Right hindlimb (tissue), 1 donor: ENCODE measurements around the gene ITSN2.
A peak's percentile ranks its signal among the peaks of the same experiment; 100 is the strongest.

Experiments used
- DNase-seq: peaks from one replicate; pipeline ENCODE4 v3.0.0-alpha.2; 2018

Gene ITSN2

DNA sequence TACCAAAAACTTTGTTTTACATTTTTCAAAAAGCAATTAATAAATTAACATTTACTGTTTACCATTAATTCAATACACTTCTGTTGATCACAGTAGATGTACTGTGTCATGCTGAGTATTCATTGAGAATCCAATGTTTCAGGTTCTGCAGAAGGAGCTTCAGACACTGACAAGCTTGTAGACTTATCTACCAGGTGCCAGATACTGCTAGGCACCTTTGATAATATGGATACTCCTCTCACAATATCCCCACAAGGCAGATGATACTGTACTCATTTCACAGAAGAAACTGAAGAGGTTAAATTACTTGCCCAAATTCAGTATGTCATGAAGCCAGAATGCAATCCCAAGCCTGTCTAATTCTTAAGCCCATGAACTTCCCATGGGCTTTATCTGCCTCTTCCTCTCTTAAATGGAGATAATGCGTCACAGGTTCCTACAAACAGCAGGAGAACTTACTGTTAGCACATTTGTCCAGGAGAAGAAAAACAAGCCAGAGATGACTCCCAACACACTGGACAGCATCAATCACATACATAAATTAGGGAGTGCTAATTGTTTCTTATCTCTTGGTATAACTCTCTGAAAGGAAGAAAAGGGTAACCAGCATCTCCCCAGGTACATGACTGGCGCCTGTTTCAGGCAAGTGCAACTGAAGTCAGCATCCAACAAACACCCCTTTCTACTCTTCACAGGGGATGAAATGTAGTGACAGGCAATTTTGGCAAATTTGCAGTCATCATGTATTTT lies 27.4 kb downstream of the ITSN2 start:
- DNase-seq: no peak

DNA sequence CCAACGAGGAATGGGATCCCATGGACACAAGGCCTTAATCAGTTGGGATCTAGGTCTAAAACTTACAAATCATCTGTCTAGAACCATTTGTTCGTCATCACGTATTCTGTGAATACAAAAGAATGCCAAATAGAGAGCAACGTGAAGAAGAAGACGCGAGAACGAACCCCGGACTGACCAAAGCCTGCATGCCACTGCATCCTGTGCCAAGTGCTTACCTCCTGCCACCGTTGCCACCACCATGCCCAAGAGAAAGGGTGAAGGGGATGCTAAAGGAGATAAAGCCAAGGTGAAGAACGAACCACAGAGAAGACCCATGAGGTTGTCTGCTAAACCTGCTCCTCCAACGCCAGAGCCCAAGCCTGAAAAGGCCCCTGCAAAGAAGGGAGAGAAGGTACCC lies 30.2 kb downstream of the ITSN2 start:
- DNase-seq: no peak

DNA sequence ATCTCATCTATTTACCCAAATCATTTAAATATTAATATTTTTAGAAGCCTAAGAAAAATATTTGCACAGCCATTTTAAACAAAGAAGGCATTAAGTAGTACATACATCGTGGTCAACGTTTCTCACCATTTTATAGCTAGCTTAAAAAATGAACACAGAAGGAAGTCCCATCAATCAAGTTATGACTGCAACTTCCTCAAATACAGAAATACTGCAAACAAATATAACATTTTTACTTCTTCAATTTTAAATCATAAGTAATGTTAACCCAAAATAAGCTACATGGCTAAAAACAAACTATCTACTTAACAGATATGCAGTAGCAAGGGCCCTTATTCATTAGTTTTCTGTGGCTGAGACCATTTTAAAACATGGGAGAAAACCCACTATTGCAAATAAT lies 30.6 kb downstream of the ITSN2 start:
- DNase-seq: no peak

DNA sequence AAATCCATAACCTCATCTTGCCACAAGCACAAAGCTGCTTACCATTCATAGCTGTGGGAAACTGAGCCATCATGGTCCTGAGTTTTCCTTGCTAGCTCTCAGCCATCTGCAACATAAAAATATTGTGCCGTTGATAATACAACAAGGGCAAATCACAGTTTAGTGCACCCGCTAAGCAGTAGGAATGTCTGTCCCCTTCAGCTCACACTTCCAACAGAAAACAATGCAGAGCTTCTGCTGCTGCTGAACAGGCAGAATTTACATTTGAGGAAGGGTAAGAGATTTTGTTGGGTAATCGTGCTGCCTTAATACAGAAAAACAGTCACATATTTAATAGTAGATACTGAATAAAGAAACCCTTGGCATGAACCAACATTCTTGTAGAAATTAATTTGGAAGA lies 32.3 kb downstream of the ITSN2 start:
- DNase-seq: no peak

DNA sequence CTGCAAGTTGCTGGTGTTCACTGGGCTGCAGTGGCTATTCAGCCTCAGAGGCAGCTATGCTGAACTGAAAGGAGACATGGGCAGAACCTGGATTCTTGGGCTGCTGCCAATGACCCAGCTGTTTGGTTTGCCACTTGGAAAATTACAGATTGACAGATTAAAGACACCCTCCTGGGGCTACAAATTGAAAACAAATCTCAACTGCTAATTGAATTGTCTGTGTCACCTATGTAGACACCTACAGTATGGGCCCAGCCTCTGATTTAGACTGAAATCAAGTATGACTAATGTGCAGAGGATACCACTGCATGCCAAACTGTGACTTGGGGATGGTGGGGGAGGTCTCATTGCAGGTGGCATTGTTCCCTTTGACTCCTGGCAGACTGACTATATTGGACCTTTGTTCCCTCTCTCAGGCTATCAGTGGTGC lies 42.8 kb downstream of the ITSN2 start:
- DNase-seq: peak; percentile 31

DNA sequence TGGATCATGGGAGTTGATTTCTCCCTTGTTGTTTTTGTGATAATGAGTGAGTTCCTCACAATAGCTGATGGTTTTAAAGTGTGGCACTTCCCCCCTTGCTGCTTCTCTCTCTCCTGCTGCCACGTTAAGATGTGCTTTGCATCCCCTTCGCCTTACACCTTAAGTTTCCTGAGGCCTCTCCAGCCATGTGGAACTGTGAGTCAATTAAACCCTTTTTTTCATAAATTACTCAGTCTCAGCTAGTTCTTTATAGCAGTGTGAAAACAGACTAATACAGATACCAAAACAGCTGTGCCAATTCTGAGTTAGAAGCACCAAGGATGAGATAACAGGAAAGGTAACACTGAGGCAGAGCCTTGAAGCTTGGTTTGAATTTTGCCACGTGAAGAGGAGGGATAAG lies 44.7 kb downstream of the ITSN2 start:
- no peak for DNase-seq

DNA sequence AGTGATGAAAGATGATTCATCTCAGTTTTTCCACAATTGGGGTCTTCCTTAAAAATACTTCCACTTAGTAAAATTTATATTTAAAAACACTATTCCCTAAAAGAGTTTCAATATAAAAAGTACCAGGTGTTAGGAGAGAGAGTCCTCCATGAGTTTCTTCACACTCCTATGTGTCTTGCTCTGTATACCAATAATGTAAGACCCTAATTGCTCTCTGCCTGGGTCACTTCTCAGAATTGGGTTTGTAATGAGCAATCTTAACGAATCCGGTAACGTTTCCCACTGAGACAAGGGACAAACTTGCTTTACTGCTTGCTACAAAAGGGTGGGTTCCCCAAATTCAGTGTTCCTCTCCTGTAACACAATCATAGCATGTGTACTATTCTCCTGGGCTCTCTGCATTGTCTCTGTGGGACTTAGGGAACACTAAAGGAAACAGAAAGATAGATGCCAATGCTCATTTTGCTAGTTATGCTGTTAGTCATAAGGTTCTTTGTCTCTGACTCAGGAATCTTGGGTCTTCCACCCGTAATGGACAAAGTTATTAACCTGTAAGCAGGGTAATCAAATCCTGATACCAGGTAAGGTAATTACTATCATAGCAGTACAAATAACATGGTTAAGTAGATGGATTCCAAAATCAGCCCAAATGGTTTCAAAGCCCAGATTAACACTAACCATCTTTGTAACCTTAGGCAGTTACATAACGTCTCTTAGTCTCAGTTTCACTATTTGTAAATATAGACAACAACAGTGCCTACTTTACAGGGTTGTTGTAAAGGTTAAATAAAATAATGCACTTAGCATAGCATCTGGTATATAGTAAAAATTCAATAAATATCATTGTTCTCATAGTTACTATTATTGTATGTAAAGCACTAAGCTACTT lies 46.3 kb downstream of the ITSN2 start:
- no peak for DNase-seq

DNA sequence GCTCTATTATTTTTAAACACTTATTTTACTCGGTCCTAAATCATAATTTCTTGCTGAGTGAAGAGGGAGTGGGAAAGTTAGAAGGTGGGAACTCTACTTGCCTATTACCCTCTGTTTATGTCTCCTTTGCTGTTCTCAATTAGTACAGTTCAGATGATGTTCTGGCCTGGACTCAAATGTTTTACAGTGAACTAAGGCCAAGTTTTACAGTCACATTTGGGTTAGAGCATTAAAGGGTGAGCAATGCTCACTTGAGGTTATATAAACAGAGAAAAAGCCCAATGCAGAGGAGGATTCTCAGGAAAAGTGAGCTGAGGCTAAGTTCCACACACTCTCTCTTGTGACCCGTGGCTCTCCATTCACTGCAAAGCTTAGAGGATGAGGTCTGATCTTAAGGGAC lies 52.4 kb downstream of the ITSN2 start:
- DNase-seq: no peak

DNA sequence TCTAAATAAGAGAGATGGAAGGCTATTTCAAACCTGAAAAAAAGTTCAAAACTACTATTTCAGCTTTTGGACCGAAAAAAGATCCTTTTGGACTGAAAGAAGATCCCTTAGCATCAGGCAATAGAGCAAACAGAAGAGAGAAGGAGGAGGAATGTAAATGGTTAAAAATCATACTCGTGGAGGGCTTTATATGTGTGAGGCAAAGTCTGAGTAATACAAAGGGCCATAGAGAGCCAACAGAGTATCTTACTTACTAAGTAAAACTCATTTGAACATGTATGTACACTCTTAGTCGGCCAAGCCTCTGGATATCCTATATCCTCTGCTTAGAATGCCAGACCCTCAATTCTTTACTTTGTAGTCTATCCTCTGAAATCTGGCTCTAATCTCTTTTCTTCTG lies 55.7 kb downstream of the ITSN2 start:
- DNase-seq: no peak

DNA sequence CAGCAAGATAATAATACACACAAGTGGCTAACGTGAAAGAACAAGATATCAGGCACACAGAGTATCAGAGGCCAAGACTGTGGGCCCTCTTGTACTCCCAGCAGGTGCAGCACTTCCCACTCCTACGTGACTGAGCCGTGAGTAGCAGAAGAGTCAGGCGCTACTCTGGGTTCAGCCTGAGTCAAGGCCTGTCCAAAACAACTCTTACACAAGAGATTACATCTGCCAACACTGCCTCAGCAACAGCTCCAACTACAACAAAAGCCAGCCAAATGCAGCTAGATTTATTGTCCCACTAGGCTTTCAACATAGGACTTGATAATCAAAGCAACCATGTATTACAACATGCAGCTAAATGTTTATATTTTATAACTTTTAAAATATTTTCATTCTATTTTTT lies 56.2 kb downstream of the ITSN2 start:
- DNase-seq: peak; percentile 74

DNA sequence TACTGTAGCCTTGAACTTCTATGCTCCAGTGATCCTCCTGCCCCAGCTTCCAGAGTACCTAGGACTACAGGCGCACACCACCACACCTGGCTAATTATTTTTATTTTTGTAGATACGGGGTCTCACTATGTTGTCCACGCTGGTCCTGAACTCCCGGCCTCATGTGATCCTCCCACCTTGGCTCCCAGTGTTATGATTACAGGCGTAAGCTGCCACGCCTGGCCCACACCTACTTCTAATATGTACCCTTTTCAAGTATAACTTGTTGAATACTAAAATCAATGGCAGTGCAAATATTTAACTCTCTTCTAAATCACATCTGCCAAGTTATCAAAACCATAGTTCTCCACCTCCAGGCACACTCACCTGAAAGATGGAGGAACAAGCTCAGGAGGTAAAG lies 58.7 kb downstream of the ITSN2 start:
- DNase-seq: no peak

DNA sequence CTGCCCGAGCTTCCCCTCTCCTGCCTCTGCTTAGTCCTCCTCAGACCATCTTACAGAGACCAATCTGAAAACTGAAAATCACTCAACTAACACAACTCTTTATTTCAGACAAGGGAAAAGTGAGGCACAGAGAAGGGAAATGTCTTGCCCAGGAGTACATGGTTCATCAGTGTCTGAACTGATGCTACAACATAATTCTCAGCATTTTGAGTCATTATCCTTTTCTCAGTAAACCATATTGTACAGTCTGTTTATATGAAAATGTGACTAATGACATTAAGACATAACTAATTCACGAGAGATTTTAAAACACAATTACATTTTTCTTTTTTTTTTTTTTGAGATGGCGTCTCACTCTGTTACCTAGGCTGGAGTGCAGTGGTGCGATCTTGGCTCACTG lies 62.7 kb downstream of the ITSN2 start:
- DNase-seq: no peak

DNA sequence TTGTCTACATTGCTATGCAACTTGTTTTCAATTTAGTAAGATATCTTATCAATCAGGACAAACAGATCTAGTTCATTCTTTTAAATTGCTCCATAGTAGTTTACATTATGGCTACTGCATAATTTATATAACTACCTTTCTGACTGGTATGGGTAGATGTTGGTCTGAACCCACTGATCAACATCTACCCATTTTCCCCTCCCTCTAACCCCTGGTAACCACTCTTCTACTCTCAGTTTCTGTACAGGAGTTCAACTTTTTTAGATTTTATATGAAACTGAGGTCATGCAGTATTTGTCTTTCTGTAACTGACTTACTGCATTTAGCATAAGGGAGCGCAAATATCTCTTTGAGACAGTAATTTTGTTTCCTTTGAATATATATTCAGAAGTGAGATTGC lies 73.2 kb downstream of the ITSN2 start:
- no peak for DNase-seq

DNA sequence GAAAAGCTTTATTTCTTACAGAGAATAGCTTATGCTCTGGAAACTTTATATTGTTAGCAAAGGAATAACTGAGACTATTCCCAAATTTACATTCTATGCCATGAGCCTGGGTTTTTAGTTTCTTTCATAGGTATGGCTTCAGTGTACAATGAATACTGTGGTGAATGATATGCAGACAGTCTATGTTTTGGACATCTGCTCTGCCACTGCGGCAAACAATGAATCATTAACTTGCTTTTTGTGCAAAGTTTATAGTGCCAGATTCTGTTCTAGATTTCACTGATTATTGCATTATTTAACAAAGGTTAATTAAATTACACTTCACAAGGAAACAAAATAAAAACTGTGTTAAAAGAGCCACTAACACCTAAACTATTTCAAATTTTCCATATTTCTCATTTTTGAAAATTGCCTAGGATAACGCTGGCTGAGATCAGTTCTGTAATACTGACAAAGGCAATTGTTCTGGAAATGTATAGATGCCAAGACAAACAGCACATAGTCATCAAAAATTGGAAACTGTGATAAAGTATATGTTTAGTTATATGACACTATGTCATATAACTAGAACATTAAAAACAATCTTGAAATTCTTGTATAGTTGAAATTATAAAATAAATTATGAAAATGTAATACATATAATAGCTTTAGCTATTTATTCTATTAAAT lies 74.7 kb downstream of the ITSN2 start:
- no peak for DNase-seq

DNA sequence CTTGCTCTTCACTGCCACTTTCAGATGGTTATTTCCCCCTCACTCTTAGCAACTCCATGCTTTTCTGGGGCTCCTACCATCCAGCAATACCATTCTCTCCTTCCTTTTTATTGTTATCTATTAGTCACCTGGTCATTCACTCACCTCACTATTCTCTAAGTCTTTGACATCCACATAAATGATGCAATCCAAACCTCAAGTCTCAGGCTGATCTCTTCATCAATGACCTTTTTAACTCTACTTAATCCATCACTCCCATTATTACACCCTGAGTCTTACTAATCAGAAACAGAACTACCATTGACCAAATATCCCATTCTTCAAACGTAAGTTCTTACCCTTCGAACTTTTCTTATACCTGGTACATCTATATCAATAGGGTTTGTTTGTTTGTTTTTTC lies 79.7 kb downstream of the ITSN2 start:
- DNase-seq: no peak

DNA sequence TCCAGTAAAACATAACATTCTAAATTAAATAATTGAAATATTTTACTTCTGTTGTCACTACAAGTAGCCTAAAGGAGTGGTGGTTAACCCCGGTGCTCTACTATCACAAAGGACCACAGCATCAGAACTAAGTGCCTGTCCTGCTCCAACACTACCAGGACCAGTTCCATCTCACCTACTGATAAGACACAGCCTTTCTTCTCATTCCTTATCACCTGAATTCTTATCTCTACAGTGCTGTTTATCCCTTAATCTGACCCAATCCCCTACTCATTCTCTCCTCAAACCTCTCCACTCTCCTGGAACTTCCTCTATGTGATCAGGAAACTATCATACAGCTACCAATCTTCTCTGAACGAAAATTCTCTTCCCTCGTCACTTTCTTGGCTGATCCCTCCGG lies 80.2 kb downstream of the ITSN2 start:
- DNase-seq: no peak

DNA sequence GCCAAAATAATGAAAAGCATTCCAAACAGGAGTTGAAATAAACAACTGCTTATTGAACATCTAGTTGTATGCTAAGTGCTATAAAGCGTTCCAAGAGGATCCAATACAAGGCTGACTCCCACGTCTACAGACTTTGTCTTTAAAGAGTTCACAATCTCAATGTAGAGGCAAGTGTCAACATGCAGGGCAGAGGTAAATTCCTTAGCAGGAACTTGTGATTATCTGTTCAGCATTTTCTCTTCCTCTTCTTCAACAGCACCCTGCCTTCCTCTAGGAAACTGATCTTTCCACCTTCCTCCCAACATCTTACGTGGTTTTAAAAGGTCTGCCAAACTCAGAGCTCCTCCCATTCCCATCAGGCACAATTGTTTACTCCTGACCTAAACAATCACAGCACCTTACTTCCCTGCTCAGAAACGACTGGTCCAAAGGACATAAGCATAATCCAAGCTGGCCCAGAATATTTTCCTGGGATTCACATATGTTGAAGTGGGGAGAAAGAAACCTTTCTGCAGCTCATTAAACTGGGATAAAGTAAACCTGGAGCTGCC lies 83.9 kb downstream of the ITSN2 start:
- DNase-seq: no peak

DNA sequence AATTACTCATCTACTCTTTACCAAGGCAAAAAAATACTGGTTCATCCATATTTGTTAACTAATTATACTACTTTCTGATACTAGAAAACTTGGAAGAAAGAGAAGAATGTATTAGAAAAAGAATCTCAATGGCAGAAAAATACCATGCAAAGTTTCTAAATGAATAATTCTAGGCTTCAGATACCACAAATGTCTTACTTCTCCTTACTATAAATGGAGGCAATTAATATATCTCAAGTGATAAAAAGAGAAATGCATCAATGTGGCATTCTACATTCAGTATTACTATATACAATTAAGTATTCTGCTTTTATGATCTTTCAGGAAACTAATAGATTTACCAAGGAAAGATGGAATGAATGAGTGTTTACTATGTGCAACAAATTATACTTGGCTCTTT lies 85.5 kb downstream of the ITSN2 start:
- no peak for DNase-seq

DNA sequence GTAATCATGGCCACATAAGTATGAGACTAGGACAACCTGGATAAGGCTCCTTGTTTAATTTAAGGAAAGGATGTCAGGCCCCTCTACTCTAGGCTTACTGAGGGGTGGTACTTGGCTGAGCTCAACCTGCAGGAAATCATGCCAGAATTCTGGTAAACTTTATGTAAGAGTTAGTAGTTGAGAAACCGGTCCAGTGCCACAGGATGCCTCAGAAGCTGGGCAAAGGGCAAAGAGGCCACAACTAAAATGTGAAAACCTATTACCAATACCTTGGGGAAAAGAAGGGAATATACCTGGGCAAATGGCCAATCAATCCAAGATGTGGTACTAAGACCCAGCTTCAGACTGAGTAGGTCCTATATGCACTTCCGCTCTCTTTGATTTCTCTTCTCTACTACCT lies 86.7 kb downstream of the ITSN2 start:
- no peak for DNase-seq

DNA sequence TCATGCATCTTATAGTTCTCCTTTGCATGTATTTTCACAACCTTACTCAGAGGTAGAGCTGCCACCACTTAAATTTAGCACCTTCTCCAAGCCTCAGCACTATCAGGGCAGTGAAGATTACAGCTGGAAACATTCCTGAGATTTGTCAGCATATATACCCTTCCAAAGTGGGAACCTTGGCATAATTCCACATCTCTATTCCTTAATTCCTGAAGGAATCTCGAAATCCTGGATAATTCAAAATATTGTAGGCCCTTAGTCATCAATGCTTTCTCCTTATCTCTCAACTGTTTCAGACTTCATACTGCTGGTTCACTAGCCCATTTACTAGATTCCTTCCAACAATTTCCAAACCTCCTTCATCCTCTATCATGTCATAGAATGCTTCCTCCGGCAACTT lies 87.4 kb downstream of the ITSN2 start:
- DNase-seq: no peak

DNA sequence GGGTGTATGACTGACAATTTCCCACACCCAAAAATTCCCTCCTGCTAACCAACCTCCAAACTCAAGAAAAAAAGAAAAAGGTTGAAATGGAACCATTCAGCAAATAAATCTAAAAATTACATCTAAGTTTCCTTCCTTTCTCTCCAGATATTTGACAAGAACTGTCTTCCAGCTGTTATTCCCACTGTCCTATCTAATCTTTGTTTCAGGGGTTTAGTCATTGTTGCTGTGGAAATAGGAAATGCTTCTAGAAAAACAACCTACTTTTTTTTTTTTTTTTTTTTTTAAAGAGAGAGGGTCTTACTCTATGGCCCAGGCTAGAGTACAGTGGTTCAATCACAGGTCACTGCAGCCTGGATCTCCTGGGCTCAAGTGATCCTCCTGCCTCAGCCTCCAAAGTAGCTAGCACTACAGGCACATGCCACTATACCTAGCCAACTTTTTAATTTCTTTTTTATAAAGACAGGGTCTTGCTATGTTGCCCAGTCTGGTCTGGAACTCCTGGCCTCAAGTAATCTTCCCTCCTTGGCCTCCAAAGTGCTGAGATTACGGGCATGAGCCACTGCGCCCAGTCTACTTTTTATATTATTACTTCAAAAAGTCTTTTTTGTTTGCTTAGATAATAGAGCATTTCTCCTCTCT lies 88.1 kb downstream of the ITSN2 start:
- DNase-seq: no peak

DNA sequence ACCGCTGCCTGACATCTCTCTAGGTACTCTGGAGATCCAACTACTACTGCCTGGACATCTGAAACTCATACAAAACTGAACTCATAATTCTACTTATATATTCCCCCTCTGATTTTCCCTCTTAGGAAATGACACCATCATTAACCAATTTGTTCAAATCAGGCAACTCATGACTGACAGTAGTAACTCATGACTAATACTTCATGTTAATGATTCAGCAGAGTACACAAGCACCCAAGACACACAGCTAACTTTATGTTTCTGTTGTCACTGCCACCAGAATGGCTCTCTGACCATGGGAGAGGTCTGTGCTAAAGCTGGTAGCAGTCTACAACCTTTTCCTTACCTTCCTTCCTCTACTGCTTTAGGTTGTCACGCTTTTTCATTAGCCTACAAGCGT lies 91.1 kb downstream of the ITSN2 start:
- no peak for DNase-seq

DNA sequence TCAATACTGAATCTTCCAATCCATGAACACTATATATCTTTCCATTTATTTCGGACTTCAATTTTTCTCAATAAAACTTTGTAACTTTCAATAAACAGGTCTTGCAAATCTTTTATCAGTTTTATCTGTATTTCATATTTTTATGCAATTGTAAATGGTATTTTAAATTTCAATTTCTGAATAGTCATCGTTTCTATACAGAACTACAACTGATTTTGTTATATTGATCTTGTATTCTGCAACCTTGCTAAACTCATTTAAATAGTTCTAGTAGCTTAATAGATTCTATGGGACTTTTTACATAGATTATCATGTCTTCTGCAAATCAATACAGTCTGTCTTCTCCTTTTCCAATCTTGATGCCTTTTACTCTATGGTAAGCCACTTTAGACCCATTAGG lies 95.1 kb downstream of the ITSN2 start:
- no peak for DNase-seq
